ENCODE data around the gene FAM228B. TPM values are rescaled to one million over a fixed set of nuclear protein-coding genes. Genes with fewer than 3 reads are reported as not detected.
"Not testable (repeated sequence)": the region's sequence is repeated elsewhere in the genome, so short reads cannot be mapped to it uniquely, and the experiment has no call there.

Gene FAM228B
- polyA plus RNA-seq, 3 donors = 3.1 to 27.1 (median 10.8) TPM

- 34 to 66% (median 53%) methylated on average over 1 of the region's 1 CpG for WGBS, 3 donors
- no peak overlapping the region for H3K27ac ChIP-seq (ENCODE audit: low read depth, low read length)
Observed at GRCh38 chr2:24125956-24126355, 2.7 kb downstream of the FAM228B start.

GRCh38 chr2:24132543-24132942 is 9.3 kb downstream of the FAM228B start:
- 93 to 97% (median 97%) methylated on average over 3 of the region's 3 CpGs for WGBS, 3 donors
- H3K27ac ChIP-seq (ENCODE audit: low read depth, low read length) = no peak overlapping the region

GRCh38 chr2:24140305-24140704 is 17.0 kb downstream of the FAM228B start:
- 94 to 96% (median 95%) methylated on average over 5 of the region's 5 CpGs for WGBS, 3 donors
- H3K27ac ChIP-seq (ENCODE audit: low read depth, low read length) = not testable (repeated sequence)

GRCh38 chr2:24147364-24147763 is 24.1 kb downstream of the FAM228B start:
- no peak overlapping the region for H3K27ac ChIP-seq (ENCODE audit: low read depth, low read length)

GRCh38 chr2:24152413-24153197 is 29.3 kb downstream of the FAM228B start:
- WGBS, 3 donors = 87 to 95% (median 90%) methylated on average over 5 of the region's 5 CpGs
- no peak overlapping the region for H3K27ac ChIP-seq (ENCODE audit: low read depth, low read length)

GRCh38 chr2:24153478-24153877 is 30.2 kb downstream of the FAM228B start:
- H3K27ac ChIP-seq (ENCODE audit: low read depth, low read length) = no peak overlapping the region
- WGBS, 3 donors = 82 to 93% (median 92%) methylated on average over 4 of the region's 4 CpGs

- 66 to 79% (median 73%) methylated on average over 5 of the region's 5 CpGs for WGBS, 3 donors
- no peak overlapping the region for H3K27ac ChIP-seq (ENCODE audit: low read depth, low read length)
Observed at GRCh38 chr2:24158131-24158530, 34.9 kb downstream of the FAM228B start.

GRCh38 chr2:24159708-24160107 is 36.4 kb downstream of the FAM228B start:
- WGBS, 3 donors = 78 to 97% (median 95%) methylated on average over 4 of the region's 4 CpGs
- H3K27ac ChIP-seq (ENCODE audit: low read depth, low read length) = no peak overlapping the region

GRCh38 chr2:24160761-24161160 is 37.5 kb downstream of the FAM228B start:
- H3K27ac ChIP-seq (ENCODE audit: low read depth, low read length) = no peak overlapping the region

- WGBS, 3 donors = 96 to 100% (median 100%) methylated on average over 1 of the region's 1 CpG
- H3K27ac ChIP-seq (ENCODE audit: low read depth, low read length) = no peak overlapping the region
Observed at GRCh38 chr2:24162494-24162893, 39.2 kb downstream of the FAM228B start.

GRCh38 chr2:24163186-24163585 is 39.9 kb downstream of the FAM228B start:
- H3K27ac ChIP-seq (ENCODE audit: low read depth, low read length) = no peak overlapping the region
- WGBS, 3 donors = 42 to 61% (median 58%) methylated on average over 3 of the region's 3 CpGs

- H3K27ac ChIP-seq (ENCODE audit: low read depth, low read length) = no peak overlapping the region
- WGBS, 3 donors = 68 to 87% (median 69%) methylated on average over 2 of the region's 2 CpGs
Observed at GRCh38 chr2:24163601-24164000, 40.3 kb downstream of the FAM228B start.

GRCh38 chr2:24164416-24164973 is 41.2 kb downstream of the FAM228B start:
- H3K27ac ChIP-seq (ENCODE audit: low read depth, low read length) = no peak overlapping the region
- WGBS, 3 donors = 56 to 77% (median 56%) methylated on average over 6 to 8 of the region's 8 CpGs

GRCh38 chr2:24169023-24169422 is 45.8 kb downstream of the FAM228B start:
- 94 to 97% (median 95%) methylated on average over 5 of the region's 5 CpGs for WGBS, 3 donors
- no peak overlapping the region for H3K27ac ChIP-seq (ENCODE audit: low read depth, low read length)

- WGBS, 3 donors = 21 to 38% (median 34%) methylated on average over 37 to 46 of the region's 46 CpGs
- H3K27ac ChIP-seq (ENCODE audit: low read depth, low read length) = no peak within 1 kb of the TSS
Observed at GRCh38 chr2:24174851-24175277, 51.6 kb downstream of the FAM228B start, which contains the start of gene FAM228A. Gene FAM228A, plus strand, starts transcription at chr2:24175053. Its CDS starts 428 bp downstream, at chr2:24175481.

GRCh38 chr2:24175631-24176187 is 52.4 kb downstream of the FAM228B start:
- H3K27ac ChIP-seq (ENCODE audit: low read depth, low read length) = no peak overlapping the region
- 70 to 78% (median 75%) methylated on average over 17 of the region's 17 CpGs for WGBS, 3 donors

GRCh38 chr2:24176326-24176725 is 53.1 kb downstream of the FAM228B start:
- 72 to 91% (median 88%) methylated on average over 1 of the region's 1 CpG for WGBS, 3 donors
- H3K27ac ChIP-seq (ENCODE audit: low read depth, low read length) = no peak overlapping the region

- no peak overlapping the region for H3K27ac ChIP-seq (ENCODE audit: low read depth, low read length)
Observed at GRCh38 chr2:24179683-24180082, 56.4 kb downstream of the FAM228B start.

GRCh38 chr2:24181849-24182248 is 58.6 kb downstream of the FAM228B start:
- H3K27ac ChIP-seq (ENCODE audit: low read depth, low read length) = no peak overlapping the region
- 66 to 82% (median 69%) methylated on average over 6 of the region's 6 CpGs for WGBS, 3 donors

GRCh38 chr2:24182507-24182906 is 59.2 kb downstream of the FAM228B start:
- no peak overlapping the region for H3K27ac ChIP-seq (ENCODE audit: low read depth, low read length)
- WGBS, 3 donors = 89 to 94% (median 94%) methylated on average over 7 of the region's 7 CpGs
